Uterus (tissue), 2 donors: ENCODE measurements around the gene LY6G6F.

Source experiments
- POLR2A ChIP-seq, 2 donors: fragments of 450-650 bp; IDR thresholded peaks; one replicate each; pipeline ENCODE4 v1.6.1; 2016; ENCODE audit warnings: antibody characterized with exemption in 2 of 2, mild to moderate bottlenecking in 1 of 2, moderate library complexity in 1 of 2
- TF ChIP-seq, protein P1 (sequence below), 4 experiments: fragments of 200-600 bp in 2 of 4; fragments of 450-650 bp in 2 of 4; sonication (generic) in 2 of 4; IDR thresholded peaks; one replicate each; pipeline ENCODE4 v1.5.1; 2016 to 2019; ENCODE audit warnings: antibody characterized with exemption in 4 of 4, mild to moderate bottlenecking in 2 of 4, moderate library complexity in 1 of 4

DNA sequence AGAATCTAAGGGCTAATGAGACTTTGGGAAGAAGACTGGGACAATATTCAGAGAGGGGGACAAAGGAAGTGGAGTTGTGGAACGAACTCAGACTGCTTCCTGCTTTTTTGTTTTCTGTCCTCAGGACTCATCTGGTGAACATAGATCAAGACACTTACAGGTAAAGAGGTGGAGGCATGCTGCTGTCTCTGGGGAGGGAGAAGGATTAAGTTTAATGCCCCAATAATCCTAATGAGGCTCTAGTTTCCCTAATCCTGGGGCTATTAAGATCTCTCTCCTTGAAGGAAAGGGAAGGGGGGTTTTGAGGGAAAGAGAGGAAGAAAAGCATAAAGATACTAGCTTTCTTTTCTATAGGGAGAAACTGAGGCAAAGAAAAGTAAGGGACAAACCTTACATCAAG, 37.8 kb downstream of the LY6G6F start:
- TF ChIP-seq, protein P1, sequence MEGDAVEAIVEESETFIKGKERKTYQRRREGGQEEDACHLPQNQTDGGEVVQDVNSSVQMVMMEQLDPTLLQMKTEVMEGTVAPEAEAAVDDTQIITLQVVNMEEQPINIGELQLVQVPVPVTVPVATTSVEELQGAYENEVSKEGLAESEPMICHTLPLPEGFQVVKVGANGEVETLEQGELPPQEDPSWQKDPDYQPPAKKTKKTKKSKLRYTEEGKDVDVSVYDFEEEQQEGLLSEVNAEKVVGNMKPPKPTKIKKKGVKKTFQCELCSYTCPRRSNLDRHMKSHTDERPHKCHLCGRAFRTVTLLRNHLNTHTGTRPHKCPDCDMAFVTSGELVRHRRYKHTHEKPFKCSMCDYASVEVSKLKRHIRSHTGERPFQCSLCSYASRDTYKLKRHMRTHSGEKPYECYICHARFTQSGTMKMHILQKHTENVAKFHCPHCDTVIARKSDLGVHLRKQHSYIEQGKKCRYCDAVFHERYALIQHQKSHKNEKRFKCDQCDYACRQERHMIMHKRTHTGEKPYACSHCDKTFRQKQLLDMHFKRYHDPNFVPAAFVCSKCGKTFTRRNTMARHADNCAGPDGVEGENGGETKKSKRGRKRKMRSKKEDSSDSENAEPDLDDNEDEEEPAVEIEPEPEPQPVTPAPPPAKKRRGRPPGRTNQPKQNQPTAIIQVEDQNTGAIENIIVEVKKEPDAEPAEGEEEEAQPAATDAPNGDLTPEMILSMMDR (IDR thresholded peaks at IDR 0.05) = no peak
- TF ChIP-seq POLR2A (IDR thresholded peaks at IDR 0.05) = no peak
